A204.1 (cell line): ENCODE results near the gene CAPSL.
A peak's percentile ranks its signal among the peaks of the same experiment; 100 is the strongest.

Experiments used
- FAIRE-seq: peaks from 2 replicates; lab custom pipeline; 2012; peaks lifted over from hg19 to GRCh38; lab: Jason Lieb, UNC

CAPSL gene

DNA sequence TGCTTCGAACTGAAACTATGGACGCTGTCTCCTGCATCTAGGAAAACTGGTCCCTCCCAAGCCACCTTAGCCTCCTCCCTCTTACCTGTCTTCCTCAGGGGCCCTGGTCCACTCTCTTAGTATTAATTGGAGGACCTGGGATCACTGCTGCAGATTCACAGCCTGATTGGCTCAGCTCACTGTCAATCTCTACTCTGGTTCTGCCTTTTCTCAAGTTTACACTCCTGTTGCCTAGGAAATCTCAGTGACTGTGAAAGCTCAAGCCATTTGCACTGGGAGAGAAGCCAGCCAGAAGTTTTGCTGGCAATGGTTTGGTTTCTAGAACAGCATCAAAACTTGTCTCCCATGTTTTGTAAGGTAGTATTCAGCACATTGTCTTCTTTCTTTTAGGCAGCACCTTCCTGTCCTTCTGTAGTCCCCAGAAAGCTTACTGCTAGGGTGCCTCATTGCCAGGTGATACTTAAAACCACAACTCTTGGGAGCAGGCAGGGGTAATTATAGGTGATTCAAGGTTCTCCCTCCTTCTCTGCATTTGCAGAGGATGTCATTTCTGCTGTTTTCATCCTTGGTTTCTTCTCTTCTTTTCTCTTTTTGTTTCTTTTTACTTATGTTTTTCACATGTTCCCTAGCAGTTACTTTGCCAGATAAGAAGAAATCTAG is at the start of gene CAPSL:
Gene CAPSL (minus strand): TSS at position 55 of the 660 bp plus-strand sequence. CDS start 17,502 bp downstream, outside the sequence.
- FAIRE-seq = no peak

DNA sequence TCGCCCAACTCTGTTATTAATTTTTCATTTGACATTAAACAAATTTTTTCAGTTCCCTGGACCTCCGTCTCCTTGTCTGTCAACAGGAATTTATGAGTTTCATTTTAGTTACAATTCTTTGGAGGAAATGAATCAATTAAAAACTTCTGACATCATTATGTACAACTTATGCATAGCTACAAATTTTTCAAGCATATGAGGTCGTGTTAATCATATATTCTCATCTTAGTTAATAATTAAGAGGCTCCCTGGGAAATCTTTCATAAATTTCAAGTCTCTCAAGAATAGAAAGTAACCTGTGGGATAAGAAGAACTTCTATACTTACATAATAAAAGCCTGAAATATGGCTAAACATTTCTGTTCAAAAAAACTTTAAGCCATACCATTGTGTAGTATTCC is 49.4 kb upstream of the CAPSL start:
- FAIRE-seq = no peak

DNA sequence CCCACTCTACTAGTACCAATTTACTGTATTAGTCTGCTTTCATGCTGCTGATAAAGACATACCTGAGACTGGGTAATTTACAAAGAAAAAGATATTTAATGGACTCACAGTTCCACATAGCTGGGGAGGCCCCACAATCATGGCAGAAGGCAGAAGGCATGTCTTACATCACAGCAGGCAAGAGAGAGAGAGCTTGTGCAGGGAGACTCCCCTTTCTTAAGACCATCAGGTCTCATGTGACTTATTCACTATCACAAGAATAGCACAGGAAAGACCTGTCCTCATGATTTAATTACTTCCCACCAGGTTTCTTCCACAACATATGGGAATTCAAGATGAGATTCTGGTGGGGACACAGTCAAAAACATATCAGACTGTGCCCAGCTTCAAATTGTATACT is 41.3 kb upstream of the CAPSL start:
- FAIRE-seq = no peak

DNA sequence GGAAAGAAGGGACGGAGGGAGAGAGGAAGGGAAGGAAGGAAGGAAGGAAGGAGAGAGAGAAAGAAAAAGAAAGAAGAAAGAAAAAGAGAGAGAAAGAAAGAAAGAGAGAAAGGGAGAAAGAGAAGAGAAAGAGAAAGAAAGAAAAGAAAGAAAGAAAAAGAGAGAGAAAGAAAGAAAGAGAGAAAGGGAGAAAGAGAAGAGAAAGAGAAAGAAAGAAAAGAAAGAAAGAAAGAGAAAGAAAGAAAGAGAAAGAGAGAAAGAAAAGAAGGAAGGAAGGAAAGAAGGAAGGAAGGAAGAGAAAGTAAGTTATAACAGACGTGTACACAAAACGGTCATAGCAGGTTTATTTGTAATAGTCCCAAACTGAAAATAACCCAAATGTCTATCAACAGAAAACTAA is 38.4 kb upstream of the CAPSL start:
- peak; percentile 37 for FAIRE-seq

DNA sequence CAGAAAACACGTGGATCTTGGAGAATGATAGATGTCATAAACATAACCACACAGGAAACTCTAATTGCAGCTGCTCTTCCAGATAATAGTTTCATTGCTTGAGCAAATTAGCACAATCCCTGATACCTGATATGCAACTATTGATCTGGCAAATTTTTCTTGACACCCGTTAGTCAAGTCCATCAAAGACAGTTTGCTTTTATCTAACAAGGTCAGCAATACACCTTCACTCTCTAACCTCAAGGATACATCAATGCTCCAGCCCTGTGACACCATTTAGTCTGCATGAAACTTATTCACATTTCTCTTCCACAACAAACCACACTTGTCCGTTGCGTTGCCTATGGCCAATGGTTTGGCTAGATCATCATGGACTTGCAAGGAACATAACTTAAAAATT is 36.1 kb upstream of the CAPSL start:
- no peak for FAIRE-seq

DNA sequence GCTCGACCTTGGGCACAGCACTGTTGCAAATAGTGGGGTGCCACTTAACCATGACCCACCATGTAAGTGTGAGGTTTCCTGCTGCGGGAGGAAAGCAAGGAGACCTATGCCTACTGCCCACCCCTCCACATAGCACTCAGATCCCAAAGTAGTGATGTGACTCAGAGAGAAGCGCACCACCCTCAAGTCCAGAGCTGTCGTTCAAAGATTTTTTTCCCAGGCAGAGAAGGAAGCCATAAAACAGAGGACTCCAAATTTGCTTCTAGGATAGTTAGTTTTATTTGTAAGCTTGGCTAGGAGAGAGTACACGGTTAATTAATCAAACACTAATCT is 33.4 kb upstream of the CAPSL start:
- no peak for FAIRE-seq

DNA sequence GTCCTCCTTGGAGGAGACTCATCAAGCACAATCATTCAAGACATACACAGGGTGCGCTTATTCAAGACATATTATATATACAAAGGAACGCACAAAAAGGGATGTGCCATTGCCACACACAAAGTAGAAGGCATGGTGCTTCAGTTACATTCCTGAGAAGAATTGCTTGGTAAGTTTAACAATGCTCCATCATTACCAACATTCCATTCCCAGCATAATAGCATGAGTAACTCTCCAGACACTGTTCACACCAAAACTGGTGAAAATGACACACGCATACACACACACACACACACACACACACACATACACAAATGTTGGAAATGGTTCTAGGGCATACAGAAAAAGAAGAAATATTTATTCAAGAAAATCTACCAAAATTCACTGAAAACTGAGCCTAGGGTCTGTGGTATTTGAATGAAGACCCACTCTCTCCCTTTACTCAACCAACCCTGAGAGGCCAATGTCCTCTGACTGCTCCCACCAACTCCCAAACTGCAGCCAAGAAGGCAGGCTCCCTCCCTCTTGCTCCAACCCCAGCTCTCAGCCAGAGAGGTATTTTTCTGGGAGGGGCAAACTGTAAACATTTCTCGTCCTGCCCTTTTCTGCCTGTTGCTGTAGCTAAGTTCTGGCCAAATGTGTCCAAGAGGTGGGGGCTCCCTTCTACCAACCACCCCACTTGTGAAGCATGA is 32.9 kb upstream of the CAPSL start:
- FAIRE-seq = no peak

DNA sequence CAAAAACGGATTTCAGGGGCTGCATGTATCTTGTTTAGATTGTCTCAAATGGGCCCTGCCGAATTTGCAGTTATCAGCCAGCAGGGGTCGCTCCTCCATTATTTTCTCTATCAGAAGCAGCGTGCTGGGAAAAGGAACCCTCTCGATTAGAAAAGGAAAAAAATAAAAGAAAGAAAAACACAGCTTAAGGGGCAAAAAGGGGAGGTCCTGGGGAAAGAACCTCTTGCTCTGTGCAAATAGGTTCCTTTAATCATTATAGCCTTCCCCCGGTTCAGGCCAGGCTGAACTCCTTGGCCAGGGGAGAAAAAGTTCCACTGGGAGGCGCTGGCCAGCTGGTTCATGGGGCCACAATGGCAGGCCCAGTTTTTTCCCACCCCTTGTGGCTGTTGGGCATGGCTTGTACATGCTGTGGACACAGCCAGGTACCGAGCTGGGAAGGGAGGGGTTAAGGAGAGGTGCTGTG is 25.0 kb upstream of the CAPSL start:
- no peak for FAIRE-seq

DNA sequence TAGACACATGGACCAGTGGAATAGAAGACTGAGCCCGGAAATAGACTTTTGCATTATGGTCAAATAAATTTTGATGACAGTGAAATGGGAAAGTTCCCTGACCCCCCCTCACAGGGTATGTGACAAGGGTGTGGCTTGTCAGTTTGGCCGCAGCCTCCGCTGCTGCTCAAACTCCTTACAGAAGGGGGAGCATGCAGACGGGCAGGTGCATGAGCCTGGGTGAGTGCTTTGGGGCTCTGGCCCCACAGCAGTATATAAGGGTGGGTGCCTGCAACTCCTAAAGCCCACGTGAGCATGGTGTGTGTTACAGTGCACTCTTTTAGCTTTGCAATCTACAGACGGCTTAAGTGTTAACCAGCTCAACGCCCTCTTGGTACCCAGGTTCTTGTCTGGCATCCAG is 21.9 kb upstream of the CAPSL start:
- no peak for FAIRE-seq

DNA sequence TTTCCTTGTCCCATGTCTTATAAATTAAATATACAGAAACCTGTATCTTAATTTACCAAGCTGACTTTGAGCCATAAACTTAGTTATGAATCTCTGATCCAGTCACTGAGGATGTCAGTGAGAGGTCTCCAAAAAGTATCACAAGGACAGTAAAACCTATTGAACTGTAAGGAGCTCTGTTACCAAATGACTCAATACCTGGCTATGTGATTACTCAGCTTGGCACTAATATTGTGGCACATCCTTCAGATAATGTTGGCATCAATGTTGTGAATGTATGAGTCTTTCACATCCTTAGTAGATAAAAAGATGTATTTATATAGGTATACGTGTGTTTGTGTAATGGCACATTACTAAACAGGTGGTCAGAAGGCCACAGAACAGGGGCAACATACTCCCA is 18.0 kb upstream of the CAPSL start:
- no peak for FAIRE-seq

DNA sequence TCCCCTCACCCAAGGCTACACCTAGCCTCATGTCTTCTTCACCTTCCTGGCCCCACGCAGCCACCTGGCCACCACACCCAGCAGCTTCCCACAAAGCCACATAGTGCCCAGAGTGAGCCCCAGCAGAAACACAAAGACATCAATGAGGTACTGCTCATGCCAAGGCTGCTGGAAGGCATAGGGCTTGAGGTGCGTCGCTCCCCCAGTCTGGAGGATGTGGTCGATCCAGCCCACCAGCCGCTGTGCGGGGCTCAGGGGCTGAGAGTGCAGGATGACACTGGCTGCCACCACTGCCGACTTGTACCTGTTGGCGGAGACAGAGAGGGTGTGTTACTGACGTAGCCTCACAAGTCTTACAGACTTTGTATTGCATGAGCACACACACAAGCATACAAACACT is 15.8 kb upstream of the CAPSL start:
- FAIRE-seq = no peak

DNA sequence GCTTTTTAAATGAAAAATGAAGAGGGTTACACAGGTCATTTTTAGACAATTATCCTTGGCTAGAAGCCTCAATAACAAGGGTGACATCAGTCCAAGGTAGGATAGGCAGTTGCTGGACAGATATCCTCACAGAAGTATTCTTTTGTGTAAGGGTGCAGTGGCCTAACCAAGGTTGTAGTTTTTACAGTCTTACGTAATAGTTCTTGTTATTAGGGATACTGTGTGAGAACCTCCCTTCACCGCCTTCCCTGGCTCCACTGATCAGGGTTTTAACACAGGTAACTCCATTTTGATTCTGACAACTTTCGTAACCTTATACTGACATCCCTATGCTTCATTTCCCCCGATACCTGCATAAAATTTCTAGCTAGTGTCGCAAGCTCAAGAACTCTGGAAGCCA is 8.7 kb upstream of the CAPSL start:
- FAIRE-seq = no peak

DNA sequence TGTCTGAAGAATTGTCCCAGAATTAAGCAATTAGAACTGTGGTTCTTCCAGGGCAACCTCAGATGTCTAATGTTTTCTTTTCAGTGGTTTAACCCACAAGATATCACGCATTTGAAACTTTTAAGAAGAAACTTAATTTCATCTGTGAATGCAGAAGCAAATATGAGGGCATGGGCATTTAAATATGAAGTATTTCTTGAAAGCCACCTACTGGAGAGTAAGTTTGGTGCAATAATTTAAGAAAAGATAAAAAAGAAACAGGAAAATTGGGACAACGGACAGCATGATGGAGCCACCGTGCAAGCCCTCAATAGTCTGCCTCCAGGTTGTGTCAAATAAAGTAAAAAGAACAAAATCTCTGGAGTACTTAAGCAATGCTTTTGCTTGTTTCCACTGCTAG is 1.2 kb upstream of the CAPSL start:
- peak; percentile 32 for FAIRE-seq

DNA sequence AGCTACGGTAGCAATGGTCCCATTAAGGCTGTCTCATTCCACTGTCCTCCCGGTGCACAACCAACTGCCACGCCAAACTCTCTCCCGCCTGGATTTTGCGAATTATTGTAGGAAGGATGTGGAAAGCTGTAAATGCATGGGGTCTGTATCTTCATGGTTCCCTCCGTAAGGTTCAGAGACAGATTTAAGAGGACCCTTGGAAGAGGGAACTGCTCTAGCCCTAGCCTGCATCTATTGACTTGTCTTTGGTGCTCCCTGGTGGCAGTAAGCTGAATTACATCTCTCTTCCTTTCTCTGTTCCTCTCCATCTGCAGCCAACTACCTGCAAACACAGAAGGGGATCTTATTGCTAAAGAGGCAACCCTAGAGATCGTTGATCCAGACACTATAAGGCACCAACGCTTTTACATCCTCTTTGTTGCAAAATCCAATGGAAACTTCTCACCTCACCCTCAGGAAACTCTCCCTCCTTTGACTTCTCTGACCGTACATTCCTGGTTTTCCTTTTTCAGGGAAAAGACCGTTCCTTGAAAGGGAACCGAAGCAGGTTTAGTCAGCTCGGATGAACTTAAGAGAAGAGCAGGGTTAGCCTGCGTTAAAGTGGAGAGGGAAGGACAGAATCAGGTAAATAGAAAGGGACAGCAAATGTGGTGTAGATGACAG is 11.9 kb downstream of the CAPSL start:
- peak; percentile 29 for FAIRE-seq

DNA sequence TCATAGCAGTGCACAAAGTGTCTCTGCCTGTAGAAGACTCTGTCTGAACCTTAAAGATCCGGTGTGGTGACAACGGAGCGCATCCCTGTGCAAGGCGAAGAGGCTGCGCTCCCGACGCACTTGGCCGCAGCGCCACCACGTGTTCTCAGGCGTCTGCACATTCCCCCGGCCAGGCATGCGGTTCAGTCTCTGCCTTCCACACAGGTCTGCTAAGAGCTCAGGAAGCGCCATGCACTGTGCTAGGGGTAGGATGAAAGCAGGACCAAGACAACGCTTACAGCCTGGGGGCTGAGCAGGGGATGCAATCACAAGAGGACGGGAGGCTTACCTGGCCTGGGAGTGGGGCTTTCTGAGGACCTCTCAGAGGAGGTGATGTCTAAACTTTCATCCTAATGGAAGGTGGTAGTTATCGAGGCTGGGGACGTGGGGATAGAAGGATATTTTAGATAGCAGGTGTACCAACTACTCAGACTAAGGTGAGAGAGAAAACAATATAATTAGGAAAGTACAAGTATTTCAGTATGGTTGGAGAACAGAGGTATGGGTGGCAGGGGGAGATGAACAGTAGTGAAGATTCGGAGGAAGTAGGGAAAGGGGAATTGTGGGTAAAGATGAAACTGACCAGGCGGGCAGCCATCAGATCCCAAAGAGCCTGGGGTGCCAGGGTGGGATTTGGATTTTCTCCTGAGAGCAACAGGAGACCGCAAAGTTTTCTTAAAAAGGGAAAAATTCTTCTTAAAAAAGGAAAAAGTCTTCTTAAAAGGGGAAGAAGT is 13.3 kb downstream of the CAPSL start:
- FAIRE-seq = no peak

DNA sequence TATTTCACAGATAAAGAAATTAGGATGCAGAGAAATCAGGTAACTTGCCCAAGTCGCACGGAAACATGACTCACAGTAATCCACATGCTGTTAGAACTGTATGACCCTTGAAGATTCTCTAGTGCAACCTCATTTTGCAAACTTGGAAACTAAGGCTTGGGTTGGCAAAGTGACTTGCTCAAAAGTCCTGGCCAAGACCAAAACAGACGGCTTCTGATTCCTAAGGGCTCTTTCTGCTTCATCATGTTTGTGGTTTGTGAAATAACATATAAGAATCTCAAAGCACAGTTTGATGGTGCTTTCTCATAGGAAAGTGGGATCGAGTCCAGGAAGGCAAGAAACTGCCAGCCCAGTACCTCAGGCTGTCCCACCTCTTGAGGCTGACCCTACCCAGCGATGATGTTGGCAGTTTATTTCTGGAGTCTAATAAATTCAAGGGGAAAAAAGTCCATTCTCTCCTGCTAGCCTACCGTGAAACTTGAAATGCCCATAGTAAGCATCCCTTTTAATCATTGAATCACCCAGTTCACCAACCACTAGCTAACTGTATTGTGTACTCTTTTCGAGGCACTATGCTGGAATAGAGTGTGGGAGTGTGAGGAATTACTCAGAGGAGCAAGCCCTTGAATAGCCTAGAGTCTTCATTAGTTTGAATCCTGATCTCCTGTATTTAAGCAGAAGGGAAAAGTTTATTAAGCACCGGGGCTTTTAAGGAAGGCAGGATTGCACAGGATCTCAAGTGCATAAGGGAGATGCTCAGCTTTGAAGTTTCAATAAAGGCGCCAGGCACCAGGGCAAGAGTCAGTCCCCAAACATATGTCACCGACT is 14.1 kb downstream of the CAPSL start:
- FAIRE-seq = no peak

DNA sequence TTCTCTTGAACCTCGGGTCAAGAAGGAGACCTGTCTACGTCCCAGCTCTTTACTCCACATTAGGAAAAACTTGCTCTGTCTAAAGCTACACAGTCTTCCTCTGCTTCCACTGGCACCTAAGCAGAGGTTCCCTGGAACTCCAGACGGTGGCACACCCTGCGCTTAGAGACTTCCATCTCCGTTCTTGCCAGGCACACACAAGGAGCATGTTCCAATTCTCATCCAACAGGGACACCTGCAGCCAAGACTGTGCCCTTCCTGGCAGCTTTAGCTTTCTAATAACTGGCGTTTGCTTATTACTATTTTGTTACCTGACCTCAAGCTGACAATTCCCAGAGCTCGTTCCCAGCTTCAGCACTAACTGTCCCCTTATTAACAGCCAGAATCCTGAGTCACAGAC is 16.0 kb downstream of the CAPSL start:
- FAIRE-seq = no peak

DNA sequence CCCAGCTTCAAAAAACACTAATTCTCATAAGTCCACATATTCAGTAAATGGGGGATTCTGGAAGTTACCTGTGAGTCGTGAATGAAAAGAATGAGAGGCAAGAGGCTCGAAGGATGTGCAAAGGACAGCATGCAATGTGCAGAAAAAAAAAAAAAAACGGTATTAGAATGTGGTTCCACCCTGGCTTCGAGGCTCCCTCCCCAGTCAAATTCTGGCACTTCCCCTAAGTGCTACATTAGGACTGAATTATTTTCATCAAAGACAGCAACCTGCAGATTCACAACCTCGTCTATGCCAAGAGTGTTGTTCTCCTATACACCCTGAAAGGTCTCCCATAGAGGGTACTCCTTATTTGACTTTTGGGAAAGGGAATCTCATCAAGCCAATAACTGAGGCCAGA is 16.5 kb downstream of the CAPSL start:
- no peak for FAIRE-seq

DNA sequence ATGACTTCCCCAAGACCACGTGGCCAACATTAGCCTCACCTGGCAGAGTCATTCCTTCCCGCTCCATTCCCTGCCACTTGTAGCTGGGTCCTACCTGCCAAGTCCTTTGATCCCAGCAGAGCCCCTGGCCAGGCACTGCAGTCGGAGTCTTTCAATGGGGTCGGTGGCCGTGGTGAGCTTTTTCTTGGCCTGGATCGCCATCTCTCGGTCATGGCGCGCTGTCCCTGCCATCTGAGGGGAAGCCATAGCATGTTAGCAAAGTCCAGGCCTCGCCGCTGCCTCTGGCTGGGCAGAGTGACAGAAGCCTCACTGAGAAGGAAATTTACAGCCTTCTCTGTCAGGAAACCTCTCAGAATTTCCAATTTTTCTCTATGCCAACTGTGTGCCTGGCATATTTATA is 17.5 kb downstream of the CAPSL start:
- FAIRE-seq = no peak

DNA sequence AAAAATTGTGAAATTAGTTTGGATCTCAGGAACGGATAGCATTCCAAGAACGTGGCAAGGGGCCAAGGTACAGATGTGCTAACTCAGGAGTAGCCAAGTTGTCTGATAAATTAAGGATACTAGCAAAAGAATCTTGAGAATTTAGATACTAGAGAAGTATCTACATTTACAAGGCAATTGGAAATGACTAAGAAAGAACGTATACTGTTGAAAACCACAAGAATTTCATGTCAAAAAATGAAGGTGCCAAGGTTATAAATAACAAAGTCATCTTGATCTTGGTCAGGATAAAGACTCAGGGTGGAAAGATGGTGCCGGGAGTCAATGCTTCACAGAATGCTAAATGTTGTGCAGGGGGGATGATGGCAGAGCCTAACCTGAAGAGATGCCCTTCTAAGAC is 19.2 kb downstream of the CAPSL start:
- FAIRE-seq = no peak

DNA sequence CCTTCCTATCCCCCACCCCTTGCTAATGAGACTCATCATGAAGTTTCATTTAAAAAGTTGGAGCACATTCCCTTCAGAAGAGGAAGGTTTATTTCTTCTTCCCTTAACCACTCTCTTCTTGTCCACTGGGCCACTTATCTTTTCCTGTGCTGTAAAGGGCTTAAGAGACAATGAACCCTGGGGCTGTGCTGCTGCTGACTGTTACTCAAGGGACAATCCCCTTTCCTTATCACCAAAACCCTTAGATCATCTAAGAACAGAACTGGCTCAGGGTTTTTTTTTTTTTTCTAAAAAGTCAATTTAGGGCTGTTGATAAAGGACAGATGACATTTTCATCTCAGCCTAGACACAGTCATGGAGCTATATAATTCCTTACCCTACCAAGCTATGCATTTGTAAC is 29.6 kb downstream of the CAPSL start:
- FAIRE-seq = no peak

DNA sequence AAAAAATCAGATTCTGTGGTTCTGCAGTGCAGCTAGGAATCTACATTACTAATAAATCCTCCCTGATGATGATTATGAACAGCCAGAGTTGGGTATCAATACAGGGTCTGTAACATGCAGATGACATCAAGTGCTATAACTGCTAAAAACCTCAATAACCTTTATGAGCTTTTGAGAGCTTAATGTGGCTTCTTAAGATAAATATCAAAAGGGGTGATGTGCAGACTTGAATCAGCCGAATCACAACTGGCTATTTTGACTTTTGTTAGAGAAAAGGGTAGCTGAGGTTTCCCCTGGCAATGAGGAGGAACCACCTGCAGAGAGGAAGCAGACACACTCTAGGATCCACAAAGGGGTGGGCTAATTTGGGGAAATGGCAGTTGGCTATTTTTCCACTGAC is 30.2 kb downstream of the CAPSL start:
- FAIRE-seq = no peak
